OCI-LY1 (cell line): Measurements from ENCODE around the gene FRY.

Experiments used
- EZH2 ChIP-seq: fragments of 200-600 bp; sonication (generic), shearing (Covaris generic); IDR thresholded peaks from 2 replicates; pipeline ENCODE4 v1.8.0; 2017; ENCODE audit warnings: borderline replicate concordance, mixed run types, mild to moderate bottlenecking, antibody characterized with exemption, low read length, moderate library complexity, mixed read lengths
- TF ChIP-seq, protein P1 (sequence below): fragments of 200-600 bp; sonication (generic), shearing (Covaris generic); IDR thresholded peaks from 2 replicates; pipeline ENCODE4 v1.5.1; 2017; ENCODE audit warnings: mild to moderate bottlenecking, antibody characterized with exemption, low read length, moderate library complexity, mixed read lengths

DNA sequence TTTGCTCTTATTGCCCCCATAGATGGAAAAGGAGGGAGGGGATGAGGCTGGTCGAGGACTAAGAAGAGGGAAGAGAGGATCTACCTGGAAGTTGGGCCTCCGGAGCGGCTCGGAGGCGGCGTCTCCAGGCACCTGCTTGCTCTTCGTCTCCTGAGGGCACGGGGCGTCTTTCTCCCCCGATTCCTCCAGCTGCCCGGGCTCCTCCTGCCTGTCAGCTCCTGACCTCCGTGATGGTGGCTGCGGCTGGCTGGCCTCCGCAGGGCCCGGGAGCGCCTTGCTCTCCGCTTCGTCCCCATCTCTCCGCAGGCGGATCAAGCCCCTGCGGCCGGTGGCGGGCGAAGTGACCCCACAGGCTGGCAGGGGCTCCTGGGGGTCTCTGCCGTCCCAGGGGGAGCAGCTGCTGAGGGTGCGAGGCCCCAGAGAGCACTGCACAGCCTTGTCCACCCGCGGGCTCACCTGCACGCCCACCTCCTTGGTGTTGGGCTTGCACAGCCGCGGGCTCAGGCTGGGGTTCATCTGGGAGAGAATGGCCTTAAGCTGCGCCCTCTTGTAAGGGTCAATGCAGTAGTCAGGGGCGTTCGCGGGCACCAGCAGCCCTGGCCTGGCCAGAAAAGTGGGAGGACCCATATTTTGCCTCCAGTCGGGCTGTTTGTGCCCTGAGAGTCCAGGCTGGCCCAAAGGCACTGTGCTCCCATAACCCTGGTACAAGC is 279.8 kb downstream of the FRY start:
- TF ChIP-seq, protein P1, sequence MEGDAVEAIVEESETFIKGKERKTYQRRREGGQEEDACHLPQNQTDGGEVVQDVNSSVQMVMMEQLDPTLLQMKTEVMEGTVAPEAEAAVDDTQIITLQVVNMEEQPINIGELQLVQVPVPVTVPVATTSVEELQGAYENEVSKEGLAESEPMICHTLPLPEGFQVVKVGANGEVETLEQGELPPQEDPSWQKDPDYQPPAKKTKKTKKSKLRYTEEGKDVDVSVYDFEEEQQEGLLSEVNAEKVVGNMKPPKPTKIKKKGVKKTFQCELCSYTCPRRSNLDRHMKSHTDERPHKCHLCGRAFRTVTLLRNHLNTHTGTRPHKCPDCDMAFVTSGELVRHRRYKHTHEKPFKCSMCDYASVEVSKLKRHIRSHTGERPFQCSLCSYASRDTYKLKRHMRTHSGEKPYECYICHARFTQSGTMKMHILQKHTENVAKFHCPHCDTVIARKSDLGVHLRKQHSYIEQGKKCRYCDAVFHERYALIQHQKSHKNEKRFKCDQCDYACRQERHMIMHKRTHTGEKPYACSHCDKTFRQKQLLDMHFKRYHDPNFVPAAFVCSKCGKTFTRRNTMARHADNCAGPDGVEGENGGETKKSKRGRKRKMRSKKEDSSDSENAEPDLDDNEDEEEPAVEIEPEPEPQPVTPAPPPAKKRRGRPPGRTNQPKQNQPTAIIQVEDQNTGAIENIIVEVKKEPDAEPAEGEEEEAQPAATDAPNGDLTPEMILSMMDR: no peak
- TF ChIP-seq EZH2: no peak
